Ishikawa (cell line): ENCODE results near the gene CBX4.

Experiments
- CEBPB ChIP-seq: IDR thresholded peaks from 2 replicates; pipeline ENCODE4 v1.6.1; 2012
- CREB1 ChIP-seq: IDR thresholded peaks from 2 replicates; pipeline ENCODE4 v1.6.1; 2012; ENCODE audit warnings: low read depth
- RAD21 ChIP-seq: IDR thresholded peaks from 2 replicates; pipeline ENCODE4 v1.6.1; 2012; ENCODE audit warnings: low read depth
- TAF1 ChIP-seq: IDR thresholded peaks from 2 replicates; pipeline ENCODE4 v1.6.1; 2012; ENCODE audit warnings: low read depth, mild to moderate bottlenecking
- TCF12 ChIP-seq: IDR thresholded peaks from 2 replicates; pipeline ENCODE4 v1.6.1; 2012; ENCODE audit warnings: low read depth
- TF ChIP-seq, protein P1 (sequence below): IDR thresholded peaks from 2 replicates; pipeline ENCODE4 v1.6.1; 2012
- TF ChIP-seq, protein P2 (sequence below): IDR thresholded peaks from 2 replicates; pipeline ENCODE4 v1.6.1; 2012; ENCODE audit warnings: low read depth, mild to moderate bottlenecking

DNA sequence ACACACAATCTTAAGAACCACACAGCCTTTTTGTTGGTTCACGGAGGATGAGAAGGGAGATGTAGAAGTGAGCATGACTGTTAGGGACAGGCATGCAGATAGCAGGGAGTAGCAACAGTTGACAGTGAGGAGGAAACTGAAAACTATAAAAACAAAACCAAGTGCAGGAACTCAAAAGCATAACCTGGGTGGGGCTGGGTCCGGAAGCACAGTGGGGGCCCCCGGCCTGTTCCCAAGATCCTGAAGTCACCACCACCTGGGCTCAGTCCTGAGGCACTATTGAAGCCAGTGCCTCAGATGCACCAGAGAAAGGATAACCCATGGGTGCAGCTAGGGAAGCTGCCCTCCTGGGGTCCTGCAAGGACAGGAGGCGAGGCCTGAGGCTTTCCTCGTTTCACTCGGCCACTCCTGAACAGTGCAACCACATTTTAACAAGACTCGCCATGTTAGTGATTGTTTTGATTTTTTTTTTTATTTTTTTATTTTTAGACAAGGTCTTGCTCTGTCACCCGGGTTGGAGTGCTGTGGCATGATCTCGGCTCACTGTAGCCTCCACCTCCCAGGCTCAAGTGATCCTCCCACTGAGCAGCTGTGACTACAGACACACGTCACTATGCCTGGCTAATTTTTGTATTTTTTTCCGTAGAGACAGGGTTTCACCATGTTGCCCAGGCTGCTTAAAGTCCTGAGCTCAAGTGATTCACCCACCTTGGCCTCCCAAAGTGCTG lies 27.7 kb upstream of the CBX4 start:
- TF ChIP-seq TCF12 (no peak), RAD21 (no peak), CEBPB (no peak), TAF1 (no peak), CREB1 (no peak)
- TF ChIP-seq, protein P1, sequence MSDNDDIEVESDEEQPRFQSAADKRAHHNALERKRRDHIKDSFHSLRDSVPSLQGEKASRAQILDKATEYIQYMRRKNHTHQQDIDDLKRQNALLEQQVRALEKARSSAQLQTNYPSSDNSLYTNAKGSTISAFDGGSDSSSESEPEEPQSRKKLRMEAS, result no peak
- TF ChIP-seq, protein P2, sequence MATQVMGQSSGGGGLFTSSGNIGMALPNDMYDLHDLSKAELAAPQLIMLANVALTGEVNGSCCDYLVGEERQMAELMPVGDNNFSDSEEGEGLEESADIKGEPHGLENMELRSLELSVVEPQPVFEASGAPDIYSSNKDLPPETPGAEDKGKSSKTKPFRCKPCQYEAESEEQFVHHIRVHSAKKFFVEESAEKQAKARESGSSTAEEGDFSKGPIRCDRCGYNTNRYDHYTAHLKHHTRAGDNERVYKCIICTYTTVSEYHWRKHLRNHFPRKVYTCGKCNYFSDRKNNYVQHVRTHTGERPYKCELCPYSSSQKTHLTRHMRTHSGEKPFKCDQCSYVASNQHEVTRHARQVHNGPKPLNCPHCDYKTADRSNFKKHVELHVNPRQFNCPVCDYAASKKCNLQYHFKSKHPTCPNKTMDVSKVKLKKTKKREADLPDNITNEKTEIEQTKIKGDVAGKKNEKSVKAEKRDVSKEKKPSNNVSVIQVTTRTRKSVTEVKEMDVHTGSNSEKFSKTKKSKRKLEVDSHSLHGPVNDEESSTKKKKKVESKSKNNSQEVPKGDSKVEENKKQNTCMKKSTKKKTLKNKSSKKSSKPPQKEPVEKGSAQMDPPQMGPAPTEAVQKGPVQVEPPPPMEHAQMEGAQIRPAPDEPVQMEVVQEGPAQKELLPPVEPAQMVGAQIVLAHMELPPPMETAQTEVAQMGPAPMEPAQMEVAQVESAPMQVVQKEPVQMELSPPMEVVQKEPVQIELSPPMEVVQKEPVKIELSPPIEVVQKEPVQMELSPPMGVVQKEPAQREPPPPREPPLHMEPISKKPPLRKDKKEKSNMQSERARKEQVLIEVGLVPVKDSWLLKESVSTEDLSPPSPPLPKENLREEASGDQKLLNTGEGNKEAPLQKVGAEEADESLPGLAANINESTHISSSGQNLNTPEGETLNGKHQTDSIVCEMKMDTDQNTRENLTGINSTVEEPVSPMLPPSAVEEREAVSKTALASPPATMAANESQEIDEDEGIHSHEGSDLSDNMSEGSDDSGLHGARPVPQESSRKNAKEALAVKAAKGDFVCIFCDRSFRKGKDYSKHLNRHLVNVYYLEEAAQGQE, result no peak
